ENCODE data around the gene COG8.

COG8 gene

GRCh38 chr16:69283851-69284250, 55.5 kb downstream of the COG8 start:
- no peak for DNase-seq

GRCh38 chr16:69277413-69277812, 62.0 kb downstream of the COG8 start:
- DNase-seq: no peak
